Measurements from ENCODE around the gene IL1RAPL1. TPM values are rescaled to one million over a fixed set of nuclear protein-coding genes. Genes with fewer than 3 reads are reported as not detected.
A peak's percentile ranks its signal among the peaks of the same experiment; 100 is the strongest.

The IL1RAPL1 gene
- total RNA-seq, 1 donor from 2014 or later, result 2.7 TPM

DNA sequence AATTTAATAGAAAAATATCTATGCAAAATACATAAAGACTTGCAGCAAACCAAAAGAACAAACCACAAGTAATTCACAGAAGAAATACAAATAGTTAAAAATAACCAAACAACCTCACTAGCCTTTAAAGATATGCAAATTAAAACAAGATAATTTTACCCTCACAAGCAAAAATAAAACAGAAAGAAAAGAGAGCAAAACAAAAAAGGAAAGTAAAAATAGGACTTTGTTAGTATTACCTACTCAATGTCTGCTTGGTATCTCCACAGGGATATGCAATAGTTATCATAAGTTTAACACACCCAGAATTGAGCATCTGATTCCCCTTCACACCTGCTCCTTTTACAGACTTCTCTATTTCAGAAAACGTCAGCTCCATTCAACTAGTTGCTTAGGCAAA is 890.6 kb downstream of the IL1RAPL1 start:
- H3K9me3 Mint-ChIP-seq, result no peaks in the 10 kb centered on the region
- no peaks in the 10 kb centered on the region for H3K27me3 Mint-ChIP-seq (ENCODE audit: low read depth)
- DNase-seq (ENCODE audit: low read depth, low spot score), result no peak
- H3K27ac Mint-ChIP-seq (ENCODE audit: unreplicated experiment), result no peak overlapping the region
- TF ChIP-seq, protein P1, sequence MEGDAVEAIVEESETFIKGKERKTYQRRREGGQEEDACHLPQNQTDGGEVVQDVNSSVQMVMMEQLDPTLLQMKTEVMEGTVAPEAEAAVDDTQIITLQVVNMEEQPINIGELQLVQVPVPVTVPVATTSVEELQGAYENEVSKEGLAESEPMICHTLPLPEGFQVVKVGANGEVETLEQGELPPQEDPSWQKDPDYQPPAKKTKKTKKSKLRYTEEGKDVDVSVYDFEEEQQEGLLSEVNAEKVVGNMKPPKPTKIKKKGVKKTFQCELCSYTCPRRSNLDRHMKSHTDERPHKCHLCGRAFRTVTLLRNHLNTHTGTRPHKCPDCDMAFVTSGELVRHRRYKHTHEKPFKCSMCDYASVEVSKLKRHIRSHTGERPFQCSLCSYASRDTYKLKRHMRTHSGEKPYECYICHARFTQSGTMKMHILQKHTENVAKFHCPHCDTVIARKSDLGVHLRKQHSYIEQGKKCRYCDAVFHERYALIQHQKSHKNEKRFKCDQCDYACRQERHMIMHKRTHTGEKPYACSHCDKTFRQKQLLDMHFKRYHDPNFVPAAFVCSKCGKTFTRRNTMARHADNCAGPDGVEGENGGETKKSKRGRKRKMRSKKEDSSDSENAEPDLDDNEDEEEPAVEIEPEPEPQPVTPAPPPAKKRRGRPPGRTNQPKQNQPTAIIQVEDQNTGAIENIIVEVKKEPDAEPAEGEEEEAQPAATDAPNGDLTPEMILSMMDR (conservative IDR thresholded peaks at IDR 0.05), result no peak
- H3K36me3 Mint-ChIP-seq (ENCODE audit: low read depth), result no peaks in the 10 kb centered on the region
- no peak overlapping the region for H3K4me3 Mint-ChIP-seq
- peaks cover 5% of the 10 kb centered on the region for H3K4me1 Mint-ChIP-seq

DNA sequence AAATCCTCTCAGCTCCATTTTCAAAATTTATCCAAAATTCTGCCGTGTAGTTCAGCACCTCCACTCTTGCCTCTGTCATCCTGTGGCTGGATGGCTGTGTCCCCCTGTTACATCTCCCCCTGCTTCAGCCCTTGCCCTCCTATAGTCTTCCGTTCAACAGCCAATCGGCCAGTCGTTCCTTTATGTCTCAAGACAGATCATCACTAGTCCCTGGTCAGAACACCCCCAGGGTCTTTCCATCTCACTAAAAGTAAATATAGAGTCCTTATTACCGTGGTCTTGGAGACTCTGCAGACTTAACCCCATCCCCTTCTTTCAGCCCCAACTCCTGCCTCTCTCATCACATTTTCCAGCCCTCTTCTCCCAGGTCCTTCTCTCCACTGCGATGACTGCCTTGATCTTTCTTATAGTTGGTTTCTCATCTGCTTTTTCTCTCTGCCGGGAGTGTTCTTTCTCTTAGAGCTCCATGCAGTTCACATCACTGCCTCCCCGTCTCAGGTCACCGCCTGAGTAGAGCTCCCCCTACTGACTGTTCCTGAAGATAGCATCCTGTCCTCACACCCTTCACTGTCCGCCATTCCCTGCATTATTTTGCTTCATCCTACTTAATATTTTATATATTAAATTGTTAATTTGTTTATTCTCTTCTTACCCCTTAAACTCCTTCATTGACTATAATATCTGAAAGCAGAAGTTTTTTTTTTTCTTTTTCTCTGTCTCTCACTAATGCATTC is 891.3 kb downstream of the IL1RAPL1 start:
- Mint-ChIP-seq H3K27ac (ENCODE audit: unreplicated experiment) (no peak overlapping the region), H3K9me3 (no peaks in the 10 kb centered on the region), H3K27me3 (ENCODE audit: low read depth) (no peaks in the 10 kb centered on the region), H3K4me3 (peak overlapping the region; percentile 10), H3K4me1 (peaks cover 5% of the 10 kb centered on the region), H3K36me3 (ENCODE audit: low read depth) (no peaks in the 10 kb centered on the region)
- DNase-seq (ENCODE audit: low read depth, low spot score), result peak; percentile 23
- TF ChIP-seq, protein P1 (conservative IDR thresholded peaks at IDR 0.05), result peak; percentile 83

DNA sequence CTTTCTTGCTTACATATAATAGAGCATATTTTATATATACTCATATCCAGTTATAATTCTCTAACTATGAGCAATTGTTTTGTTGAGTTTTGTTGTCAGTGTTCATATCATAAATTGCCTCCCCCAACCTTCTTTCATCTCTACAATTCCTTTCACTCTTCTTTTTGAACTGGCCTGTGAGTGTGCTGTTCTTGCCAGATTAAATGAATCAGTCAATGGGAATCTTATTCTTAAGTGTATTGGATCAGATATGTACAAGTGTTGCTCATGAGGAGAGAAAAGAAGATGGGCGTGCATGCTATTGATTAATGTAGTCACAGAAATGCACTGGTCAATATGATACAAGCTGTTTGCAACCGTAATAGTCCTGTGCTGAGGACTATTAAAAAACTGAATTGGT is 900.0 kb downstream of the IL1RAPL1 start:
- H3K27me3 Mint-ChIP-seq (ENCODE audit: low read depth), result no peaks in the 10 kb centered on the region
- TF ChIP-seq, protein P1 (conservative IDR thresholded peaks at IDR 0.05), result no peak
- peaks cover 9% of the 10 kb centered on the region for H3K4me1 Mint-ChIP-seq
- DNase-seq (ENCODE audit: low read depth, low spot score), result no peak
- no peaks in the 10 kb centered on the region for H3K9me3 Mint-ChIP-seq
- no peak overlapping the region for H3K4me3 Mint-ChIP-seq
- no peak overlapping the region for H3K27ac Mint-ChIP-seq (ENCODE audit: unreplicated experiment)
- H3K36me3 Mint-ChIP-seq (ENCODE audit: low read depth), result no peaks in the 10 kb centered on the region

DNA sequence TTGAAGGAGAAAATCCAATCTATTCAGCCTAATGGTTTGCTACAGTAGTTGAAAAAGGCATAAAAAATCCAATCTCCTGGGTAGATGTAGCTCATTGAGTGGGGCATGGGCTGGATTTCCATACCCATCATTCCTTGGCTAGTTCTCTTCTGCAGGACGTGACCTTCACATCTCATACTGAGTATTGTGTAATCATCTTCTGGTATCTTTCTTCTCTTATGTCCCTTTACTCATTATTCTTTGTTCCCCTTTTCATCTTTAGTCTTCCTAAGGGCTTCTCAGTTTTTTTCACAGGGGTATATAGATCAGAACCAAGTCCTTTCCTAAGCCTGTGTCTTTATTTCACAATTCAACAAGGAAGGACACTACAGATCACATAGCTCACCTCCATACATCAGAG is 900.5 kb downstream of the IL1RAPL1 start:
- no peaks in the 10 kb centered on the region for H3K9me3 Mint-ChIP-seq
- H3K36me3 Mint-ChIP-seq (ENCODE audit: low read depth), result no peaks in the 10 kb centered on the region
- no peak overlapping the region for H3K27ac Mint-ChIP-seq (ENCODE audit: unreplicated experiment)
- no peaks in the 10 kb centered on the region for H3K27me3 Mint-ChIP-seq (ENCODE audit: low read depth)
- no peak for DNase-seq (ENCODE audit: low read depth, low spot score)
- TF ChIP-seq, protein P1 (conservative IDR thresholded peaks at IDR 0.05), result no peak
- no peak overlapping the region for H3K4me3 Mint-ChIP-seq
- peaks cover 9% of the 10 kb centered on the region for H3K4me1 Mint-ChIP-seq

DNA sequence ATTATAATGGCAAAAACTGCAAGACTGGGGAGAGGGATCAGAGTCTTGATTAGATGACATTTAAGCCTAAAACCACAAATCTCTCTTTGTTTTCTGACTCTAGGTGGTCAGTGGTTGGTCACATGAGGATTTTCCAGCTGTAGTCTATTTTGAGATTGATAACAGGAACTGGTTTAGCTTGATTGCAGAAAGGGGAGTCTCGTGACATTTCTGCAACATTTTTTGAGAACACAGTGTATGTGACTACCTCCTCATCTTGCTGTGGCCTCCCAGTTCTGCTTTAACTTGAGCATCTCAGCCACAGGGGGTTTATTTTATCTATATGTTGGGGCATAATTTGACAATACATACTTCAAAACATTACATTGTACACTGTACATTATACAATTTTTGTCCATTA is 901.7 kb downstream of the IL1RAPL1 start:
- H3K9me3 Mint-ChIP-seq, result no peaks in the 10 kb centered on the region
- H3K27me3 Mint-ChIP-seq (ENCODE audit: low read depth), result no peaks in the 10 kb centered on the region
- no peaks in the 10 kb centered on the region for H3K36me3 Mint-ChIP-seq (ENCODE audit: low read depth)
- TF ChIP-seq, protein P1 (conservative IDR thresholded peaks at IDR 0.05), result no peak
- DNase-seq (ENCODE audit: low read depth, low spot score), result no peak
- H3K27ac Mint-ChIP-seq (ENCODE audit: unreplicated experiment), result no peak overlapping the region
- H3K4me3 Mint-ChIP-seq, result no peak overlapping the region
- peaks cover 9% of the 10 kb centered on the region for H3K4me1 Mint-ChIP-seq
